ENCODE results near the gene BCAS1.

GRCh38 chr20:53960579-53961272, 109.7 kb downstream of the BCAS1 start:
- TF ChIP-seq EZH2 (IDR thresholded peaks at IDR 0.05; ENCODE audit: borderline replicate concordance, low read depth, low read length, severe bottlenecking) (no peak), CTCF (IDR thresholded peaks at IDR 0.05; ENCODE audit: borderline replicate concordance, extremely low read depth, low read length, poor library complexity, severe bottlenecking) (no peak)

Measured in DND-41 (cell line).